Colonic mucosa (tissue), 4 donors: ENCODE data around the gene AGBL4. TPM values are rescaled to one million over a fixed set of nuclear protein-coding genes. Genes with fewer than 3 reads are reported as not detected.

Source experiments
- DNase-seq: peaks from one replicate; pipeline ENCODE4 v3.0.0-alpha.2; 2020
- H3K27ac ChIP-seq: fragments of 200-600 bp; one replicate; pipeline ENCODE4 v1.8.0; 2021
- H3K27me3 ChIP-seq: fragments of 200-600 bp; one replicate; pipeline ENCODE4 v1.8.0; 2021
- H3K36me3 ChIP-seq: fragments of 200-600 bp; one replicate; pipeline ENCODE4 v1.8.0; 2021
- H3K4me1 ChIP-seq: fragments of 200-600 bp; one replicate; pipeline ENCODE4 v1.8.0; 2021; ENCODE audit warnings: mild to moderate bottlenecking
- H3K4me3 ChIP-seq: fragments of 200-600 bp; one replicate; pipeline ENCODE4 v1.8.0; 2021
- H3K9ac ChIP-seq, 2 donors: one replicate each; pipeline ENCODE4 v1.7.0; 2013; ENCODE audit warnings: control low read depth in 2 of 2, low read depth in 2 of 2, low read length in 2 of 2
- H3K9me3 ChIP-seq: fragments of 200-600 bp; one replicate; pipeline ENCODE4 v1.8.0; 2021
- intact Hi-C: fragments of 100-400 bp; cut with DNase I; formaldehyde crosslinking; loops from one replicate; pipeline ENCODE4 v1.14.1; 2022
- total RNA-seq, 2 donors: library from RNA; stranded (reverse); fragmentation: NEBNext Ultra II Directional in 1 of 2; extraction: Animal tissue kit (Norgen Biotek cat#: 25700) in 1 of 2; gene quantifications; one replicate each; pipeline ENCODE4 v1.2.1, GENCODE V29; 2021
- TF ChIP-seq, protein P1 (sequence below): fragments of 200-600 bp; IDR thresholded peaks from one replicate; pipeline ENCODE4 v1.8.0; 2022; ENCODE audit warnings: antibody characterized with exemption, mild to moderate bottlenecking
- donor health status: healthy.
- donor health status: DM: no; HTN: no; CAD: no.
- donor health status: DM: no; HTN: no; CAD: no.

The AGBL4 gene
- total RNA-seq, 2 donors from 2014 or later, result 0.24 to 0.30 TPM

DNA sequence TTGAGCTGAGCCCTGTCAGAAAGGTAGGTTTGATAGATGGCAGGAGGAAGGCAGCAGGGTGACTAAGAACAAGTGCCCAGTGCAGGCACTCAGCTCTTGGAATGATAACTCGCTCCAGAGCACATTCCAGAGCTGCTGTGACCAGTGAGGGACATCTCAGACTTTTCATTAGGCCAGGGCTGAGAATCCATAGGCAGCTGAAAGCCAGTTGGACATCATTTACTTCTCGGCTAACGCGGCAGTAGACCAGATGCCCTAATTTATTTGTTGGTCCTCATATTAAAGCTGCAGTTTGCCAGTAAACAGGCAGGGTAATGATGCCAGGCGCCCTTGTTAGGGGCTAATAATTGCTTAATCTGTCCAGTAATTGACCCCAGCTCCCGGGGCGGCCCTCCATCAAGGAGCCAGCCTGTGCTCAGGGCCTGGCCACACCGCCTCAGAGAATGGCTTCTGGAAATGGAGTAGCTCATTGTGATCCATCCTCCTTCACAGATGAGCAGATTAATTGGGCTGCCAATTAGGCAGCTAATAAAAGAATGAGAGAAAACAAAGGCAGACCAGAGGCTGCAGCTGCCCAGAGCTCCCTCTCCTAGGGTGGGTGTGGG lies 1369.0 kb downstream of the AGBL4 start:
- Histone ChIP-seq H3K4me1 (no peaks in the 10 kb centered on the region), H3K9me3 (no peaks in the 10 kb centered on the region), H3K4me3 (no peak overlapping the region), H3K27me3 (no peaks in the 10 kb centered on the region), H3K27ac (no peak overlapping the region), H3K9ac (no peak overlapping the region), H3K36me3 (no peaks in the 10 kb centered on the region)
- TF ChIP-seq, protein P1, sequence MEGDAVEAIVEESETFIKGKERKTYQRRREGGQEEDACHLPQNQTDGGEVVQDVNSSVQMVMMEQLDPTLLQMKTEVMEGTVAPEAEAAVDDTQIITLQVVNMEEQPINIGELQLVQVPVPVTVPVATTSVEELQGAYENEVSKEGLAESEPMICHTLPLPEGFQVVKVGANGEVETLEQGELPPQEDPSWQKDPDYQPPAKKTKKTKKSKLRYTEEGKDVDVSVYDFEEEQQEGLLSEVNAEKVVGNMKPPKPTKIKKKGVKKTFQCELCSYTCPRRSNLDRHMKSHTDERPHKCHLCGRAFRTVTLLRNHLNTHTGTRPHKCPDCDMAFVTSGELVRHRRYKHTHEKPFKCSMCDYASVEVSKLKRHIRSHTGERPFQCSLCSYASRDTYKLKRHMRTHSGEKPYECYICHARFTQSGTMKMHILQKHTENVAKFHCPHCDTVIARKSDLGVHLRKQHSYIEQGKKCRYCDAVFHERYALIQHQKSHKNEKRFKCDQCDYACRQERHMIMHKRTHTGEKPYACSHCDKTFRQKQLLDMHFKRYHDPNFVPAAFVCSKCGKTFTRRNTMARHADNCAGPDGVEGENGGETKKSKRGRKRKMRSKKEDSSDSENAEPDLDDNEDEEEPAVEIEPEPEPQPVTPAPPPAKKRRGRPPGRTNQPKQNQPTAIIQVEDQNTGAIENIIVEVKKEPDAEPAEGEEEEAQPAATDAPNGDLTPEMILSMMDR, result no peak
- DNase-seq, result no peak
- intact Hi-C loops, result no loop called here

DNA sequence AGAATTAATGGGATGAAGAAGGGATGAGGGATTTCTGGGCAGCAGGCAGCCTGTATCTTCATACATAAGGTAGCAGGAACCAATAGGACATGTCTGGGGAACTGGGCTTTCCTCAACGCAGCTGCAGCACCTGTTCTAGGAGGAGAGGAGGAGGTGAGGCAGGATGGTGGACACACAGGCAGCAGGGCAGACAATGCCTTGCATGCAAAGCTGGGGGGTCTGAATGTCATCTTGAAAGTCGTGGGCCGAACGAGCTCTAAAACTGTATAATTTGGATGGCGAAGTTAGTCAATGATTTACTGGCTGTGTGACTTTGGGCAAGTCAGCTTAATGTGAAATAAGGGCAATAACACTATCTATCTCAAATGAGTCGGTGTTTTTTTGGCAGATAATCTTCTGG lies 1371.4 kb downstream of the AGBL4 start:
- no peak overlapping the region for H3K4me3 ChIP-seq
- TF ChIP-seq, protein P1, result no peak

DNA sequence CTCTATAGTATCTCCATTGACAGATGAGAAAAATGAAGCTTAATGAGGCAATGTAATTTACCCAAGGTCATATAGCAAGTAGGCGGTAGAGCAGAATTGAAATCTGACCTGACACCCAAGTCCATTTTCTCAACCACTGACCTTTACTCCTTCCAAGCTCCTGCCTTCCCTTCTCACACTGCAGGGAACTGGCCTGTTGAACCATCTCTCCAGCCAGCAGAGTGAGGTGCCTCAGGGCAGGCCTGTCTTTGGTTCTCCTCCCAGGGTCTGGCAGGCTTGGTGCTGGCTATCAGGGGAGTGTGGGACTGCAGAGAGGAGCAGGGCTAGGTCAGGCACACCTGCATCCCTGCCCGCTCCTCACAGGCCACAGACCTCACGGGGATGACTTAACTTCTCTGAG lies 1373.9 kb downstream of the AGBL4 start:
- Histone ChIP-seq H3K4me1 (no peaks in the 10 kb centered on the region), H3K9me3 (no peaks in the 10 kb centered on the region), H3K27ac (no peak overlapping the region), H3K27me3 (no peaks in the 10 kb centered on the region), H3K4me3 (no peak overlapping the region), H3K36me3 (no peaks in the 10 kb centered on the region), H3K9ac (no peak overlapping the region)
- intact Hi-C loops, result no loop called here
- DNase-seq, result no peak
- TF ChIP-seq, protein P1, result no peak

More for the DNA sequence above, 1371.4 kb downstream of the AGBL4 start:
- H3K36me3 ChIP-seq, result no peaks in the 10 kb centered on the region
- H3K4me1 ChIP-seq, result no peaks in the 10 kb centered on the region
- no peak overlapping the region for H3K9ac ChIP-seq
- intact Hi-C loops, result no loop called here
- DNase-seq, result no peak
- H3K27me3 ChIP-seq, result no peaks in the 10 kb centered on the region
- no peak overlapping the region for H3K27ac ChIP-seq
- H3K9me3 ChIP-seq, result no peaks in the 10 kb centered on the region

DNA sequence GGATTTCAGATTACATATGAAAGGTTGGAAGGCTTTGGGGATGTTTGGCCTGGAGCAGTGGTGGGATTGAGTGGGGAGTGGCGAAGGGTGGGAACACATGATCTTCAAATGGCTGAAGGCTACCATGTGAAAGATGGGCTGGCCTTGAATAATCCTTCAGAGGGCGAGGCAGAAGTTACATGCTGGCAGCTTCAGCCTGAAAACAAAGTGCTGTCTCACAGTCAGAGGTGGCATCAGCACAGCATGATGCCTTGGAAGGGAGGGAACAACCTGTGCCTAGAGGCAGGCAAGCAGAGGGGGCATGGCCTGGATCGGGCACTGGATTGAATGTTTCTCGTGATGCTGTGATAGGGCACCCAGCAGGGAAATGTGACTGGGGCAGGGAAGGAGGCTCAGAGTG lies 1377.9 kb downstream of the AGBL4 start:
- Histone ChIP-seq H3K27me3 (no peaks in the 10 kb centered on the region), H3K9me3 (no peaks in the 10 kb centered on the region), H3K4me3 (no peak overlapping the region), H3K4me1 (no peaks in the 10 kb centered on the region), H3K9ac (no peak overlapping the region), H3K27ac (no peak overlapping the region), H3K36me3 (no peaks in the 10 kb centered on the region)
- intact Hi-C loops, result no loop called here
- no peak for DNase-seq
- TF ChIP-seq, protein P1, result no peak

DNA sequence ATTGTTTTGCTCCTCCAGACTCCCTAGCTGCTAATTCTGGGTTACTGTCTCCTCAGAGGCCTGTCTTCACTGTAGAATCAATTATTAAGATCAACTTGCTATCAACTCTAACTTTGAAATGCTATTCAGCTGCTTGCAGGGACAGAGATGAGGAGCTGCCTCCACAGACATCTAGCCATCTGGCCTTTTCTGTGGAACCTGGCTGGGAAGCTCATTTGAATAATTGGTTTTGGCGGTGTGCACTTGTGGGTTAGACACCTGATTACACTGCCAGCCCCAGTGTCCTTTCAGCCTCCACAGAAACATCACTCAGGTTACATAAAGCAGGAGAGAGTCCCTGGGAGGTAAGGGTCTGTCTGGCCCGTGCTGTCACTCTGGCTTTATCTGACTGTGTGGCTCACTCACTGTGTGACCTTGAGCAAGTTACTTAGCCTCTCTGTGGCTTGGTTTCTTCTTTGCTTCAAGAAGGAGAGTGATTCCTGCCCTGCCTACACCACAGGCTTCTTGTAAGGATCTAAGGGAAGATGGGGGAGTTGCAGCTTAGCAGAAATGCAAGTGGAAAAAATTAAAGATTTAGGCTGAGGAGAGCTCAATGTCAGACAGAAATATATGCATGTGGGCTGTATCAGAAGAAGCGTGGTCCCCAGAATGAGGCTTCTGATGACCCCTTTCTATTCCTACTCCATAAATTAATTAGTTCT lies 1378.7 kb downstream of the AGBL4 start:
- TF ChIP-seq, protein P1, result no peak
- intact Hi-C loops, result no loop called here
- H3K9me3 ChIP-seq, result no peaks in the 10 kb centered on the region
- no peak overlapping the region for H3K4me3 ChIP-seq
- DNase-seq, result no peak
- no peak overlapping the region for H3K27ac ChIP-seq
- no peaks in the 10 kb centered on the region for H3K27me3 ChIP-seq
- no peaks in the 10 kb centered on the region for H3K4me1 ChIP-seq
- H3K36me3 ChIP-seq, result no peaks in the 10 kb centered on the region
- H3K9ac ChIP-seq, result no peak overlapping the region
